HG03039 (cell line): Measurements from ENCODE around the gene HMGN2.

ENCODE experiments used
- ATAC-seq: cut with Tn5 transposase; IDR thresholded peaks from one replicate; pipeline ENCODE4 v1.9.1; 2021; ENCODE audit warnings: mild to moderate bottlenecking, moderate library complexity; ENCODE audit not compliant: unreplicated experiment

HMGN2 gene

DNA sequence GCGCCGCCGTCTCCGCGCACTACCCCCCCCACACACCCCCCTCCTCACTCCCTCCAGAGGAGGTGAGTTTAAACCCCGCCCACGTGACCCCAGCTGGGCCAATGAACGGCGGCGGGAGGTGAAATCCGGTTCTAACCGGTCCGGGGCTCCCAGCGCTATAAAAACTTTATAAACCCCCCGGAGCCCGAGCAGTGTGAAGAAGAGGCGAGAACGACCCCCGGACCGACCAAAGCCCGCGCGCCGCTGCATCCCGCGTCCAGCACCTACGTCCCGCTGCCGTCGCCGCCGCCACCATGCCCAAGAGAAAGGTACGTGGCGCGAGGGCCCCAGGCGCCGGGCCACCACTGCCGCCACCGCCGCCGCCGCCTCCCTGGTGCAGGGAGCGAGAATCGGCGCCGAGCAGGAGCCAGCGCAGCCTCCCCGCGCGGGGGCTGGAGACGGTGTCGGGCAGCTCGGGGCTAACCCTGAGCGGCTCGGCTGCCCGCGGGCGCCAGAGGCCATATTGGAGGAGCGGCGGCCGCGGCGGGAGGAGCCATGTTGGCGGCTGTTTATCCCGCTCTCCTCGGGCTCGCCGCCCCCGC is at the start of gene HMGN2:
Gene HMGN2 (plus strand): TSS at position 121 of the 581 bp plus-strand sequence. CDS start 173 bp downstream, at position 294.
- ATAC-seq, result peak; percentile 34

DNA sequence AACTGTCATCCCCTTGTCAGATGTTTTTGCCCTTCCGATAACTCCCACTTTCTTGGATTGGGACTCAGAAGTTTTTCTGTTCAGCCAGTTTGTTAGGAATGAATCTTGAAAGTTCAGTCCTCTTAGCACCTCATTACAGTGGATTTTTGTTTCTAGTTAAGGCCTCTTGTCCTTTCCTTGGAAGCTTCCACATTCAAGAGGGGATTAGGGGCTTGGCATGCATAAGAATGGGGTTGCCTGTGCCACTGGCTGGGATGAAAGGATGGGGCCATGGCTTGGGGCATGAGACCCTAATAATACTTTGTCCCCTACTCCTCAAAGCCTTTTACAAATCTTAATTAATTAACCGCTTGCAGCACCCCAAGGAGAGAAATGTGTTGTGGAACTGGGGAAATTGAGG is 42.5 kb upstream of the HMGN2 start:
- ATAC-seq, result no peak

DNA sequence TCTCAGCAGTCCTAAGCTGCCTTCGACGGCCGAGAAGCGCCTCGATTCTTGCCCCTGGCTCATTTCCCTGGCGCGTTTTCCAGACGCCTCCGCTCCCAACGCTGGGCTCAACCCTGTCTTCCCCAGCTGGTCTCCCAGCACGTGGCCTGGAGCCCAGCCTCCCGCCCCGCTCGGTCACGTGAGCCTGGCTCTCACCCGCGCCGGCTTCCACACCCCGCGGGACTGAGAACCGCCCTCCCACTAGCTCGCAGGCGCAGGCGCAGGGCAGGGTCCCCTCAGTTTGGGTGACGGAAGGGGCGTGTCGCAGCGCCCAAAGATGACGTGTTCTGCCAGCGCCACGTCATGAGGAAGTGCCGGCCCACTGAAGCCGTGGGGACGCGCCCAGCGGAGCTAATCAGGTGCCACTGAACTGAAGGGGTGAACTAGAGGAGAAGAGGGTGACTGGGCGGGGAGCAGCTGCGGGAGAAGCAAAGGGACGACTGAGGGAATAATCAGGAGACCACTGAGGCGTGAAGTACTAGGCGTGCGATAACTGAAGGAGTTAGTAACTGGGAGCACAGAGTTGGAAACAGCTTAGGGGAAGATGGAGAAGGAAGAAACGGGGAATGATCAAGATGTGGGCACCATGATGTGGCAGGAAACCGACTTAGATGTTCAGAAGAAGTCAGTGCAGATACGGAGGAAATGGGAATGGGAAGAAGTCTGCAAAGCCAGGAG is 40.1 kb upstream of the HMGN2 start, which contains the start of gene DHDDS:
Gene DHDDS (plus strand): TSS at position 343 of the 717 bp plus-strand sequence. CDS start 625 bp downstream, outside the sequence.
- ATAC-seq, result peak; percentile 91

DNA sequence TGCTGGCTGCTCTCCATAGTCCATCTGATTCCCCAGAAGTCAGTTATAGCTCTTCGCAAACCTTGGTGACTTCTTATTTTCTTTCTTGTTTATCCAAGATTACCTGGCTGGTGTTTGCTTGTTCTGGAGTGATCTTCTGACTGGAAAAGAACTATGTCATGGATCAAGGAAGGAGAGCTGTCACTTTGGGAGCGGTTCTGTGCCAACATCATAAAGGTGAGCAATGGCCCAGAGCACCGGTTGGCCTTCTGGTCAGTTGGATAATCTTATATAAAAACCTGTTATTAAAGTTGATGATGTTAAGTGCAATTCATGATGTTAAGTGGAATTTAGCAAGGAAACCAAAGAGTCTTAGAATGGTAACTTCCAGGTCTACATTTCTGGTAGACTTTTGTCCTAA is 39.4 kb upstream of the HMGN2 start:
- ATAC-seq, result no peak

DNA sequence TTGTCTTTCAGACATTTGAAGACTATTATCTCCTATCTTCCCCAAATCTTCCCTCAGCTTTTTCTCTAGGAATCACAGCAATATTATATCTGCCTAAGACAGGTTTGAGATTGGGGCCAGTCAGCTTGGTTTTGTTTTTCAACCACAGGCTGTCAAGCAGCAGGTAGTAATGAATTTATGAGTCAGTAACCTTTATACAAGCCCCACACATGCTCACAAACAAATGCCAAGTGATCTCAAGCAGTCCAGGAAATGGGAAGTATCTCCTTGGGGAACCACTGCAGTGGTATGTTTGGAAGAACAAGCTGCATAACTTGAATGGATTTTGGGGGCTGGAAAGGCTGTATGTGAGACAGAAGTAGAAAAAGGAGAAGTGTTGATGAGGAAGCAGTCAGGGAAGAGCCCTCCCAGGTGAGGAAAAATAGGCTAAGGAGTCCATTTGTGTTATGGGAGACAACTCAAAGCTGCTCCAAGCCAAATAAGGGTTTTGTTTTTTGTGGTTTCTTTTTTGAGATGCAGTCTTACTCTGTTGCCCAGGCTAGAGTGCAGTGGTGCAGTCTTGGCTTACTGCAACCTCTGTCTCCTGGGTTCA is 38.0 kb upstream of the HMGN2 start:
- no peak for ATAC-seq

DNA sequence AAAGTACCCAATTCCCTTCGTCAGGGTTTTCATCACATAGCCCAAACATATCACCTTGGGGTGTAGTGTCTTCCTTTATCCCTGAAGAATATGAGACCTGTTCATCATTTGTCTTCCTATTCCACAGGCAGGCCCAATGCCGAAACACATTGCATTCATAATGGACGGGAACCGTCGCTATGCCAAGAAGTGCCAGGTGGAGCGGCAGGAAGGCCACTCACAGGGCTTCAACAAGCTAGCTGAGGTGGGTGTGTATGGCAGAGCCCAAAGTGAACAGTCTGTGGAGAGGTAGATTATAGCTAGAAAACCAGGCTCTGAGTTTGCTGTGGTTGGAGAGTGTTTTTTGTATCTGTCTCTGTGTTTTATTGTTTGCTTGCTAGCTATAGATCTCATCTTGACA is 34.2 kb upstream of the HMGN2 start:
- ATAC-seq, result no peak

DNA sequence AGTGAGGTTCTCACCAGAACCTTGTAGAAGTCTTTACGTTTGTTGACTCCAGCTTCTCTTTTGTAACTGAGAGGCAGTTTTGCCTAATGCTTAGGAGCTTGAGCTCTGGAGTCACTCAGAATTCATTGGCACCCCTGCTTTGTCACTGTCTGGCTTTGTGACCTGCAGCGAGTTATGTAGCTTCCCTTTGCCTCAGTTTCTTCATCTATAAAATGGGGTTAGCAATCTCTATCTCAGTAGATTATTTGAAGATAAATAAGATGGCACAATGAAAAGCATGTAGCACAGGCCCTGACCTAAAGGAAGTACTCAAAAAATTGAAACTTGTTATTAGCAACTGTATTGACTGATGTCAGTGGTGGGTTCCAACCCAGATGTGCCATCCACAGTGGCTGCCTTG is 32.0 kb upstream of the HMGN2 start:
- ATAC-seq, result no peak

DNA sequence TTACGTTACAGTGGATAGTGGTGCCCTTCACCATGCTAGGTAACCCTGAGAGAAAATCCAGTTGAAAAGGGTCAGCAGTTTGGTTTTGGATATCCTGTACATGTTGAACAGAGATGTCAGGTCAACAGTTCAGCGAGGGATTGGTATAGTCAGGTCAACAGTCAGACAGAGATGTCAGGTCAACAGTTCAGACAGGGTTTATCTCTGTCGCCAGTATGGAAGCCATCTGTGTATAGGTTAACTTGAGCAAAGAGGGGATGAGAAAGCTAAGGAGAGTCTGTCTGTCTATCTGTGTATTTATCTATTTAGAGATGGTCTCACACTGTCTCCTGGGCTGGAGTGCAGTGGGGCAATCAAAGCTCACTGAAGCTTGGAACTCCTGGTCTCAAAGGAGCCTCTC is 22.4 kb upstream of the HMGN2 start:
- ATAC-seq, result no peak

DNA sequence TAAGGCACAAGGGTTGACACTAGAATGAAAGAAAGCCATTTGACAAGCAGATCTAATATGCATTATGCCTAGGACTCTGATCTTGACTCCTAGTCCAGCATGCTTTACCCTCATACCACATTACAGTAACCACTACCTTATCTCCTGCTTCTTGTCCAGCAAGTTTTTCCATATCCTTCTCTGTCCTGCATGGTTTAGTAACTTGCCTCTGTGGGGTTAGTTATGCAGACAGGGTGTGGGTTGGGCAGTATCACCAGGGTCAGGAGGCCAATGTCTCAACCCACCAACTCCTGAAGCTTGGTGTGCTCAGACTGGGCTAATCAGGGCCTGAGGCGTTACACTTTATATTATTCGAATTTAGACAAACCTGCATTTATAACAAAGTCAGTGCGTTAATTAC is 21.3 kb upstream of the HMGN2 start:
- no peak for ATAC-seq

DNA sequence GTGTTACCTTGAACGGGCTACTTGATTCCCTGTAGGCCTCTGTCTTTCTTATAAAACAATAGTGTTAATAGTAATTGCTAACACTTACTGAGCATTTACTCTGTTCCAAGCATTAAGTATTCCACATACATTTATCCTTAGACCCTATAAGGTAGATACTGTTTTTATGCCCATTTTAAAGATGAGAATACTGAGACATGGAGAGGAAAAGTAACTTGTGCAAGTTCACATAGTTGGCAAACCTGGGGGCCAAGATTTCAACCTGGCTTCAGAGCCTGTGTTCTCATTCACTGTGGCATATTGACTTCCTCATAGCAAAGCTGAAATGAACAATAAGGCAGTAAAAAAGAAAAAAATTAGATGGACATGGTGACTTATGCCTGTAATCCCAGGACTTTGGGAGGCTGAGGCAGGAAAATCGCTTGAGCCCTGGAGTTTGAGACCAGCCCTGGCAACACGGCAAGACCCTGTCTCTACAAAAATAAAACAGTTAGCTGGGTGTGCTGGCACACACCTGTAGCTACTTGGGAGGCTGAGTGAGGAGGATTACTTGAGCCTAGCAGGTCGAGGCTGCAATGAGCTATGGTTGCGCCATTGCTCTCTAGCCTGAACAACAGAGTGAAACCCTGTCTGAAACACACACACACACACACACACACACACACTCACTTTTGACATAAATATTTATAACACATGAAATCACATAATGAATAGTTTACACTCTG is 19.6 kb upstream of the HMGN2 start:
- ATAC-seq, result no peak

DNA sequence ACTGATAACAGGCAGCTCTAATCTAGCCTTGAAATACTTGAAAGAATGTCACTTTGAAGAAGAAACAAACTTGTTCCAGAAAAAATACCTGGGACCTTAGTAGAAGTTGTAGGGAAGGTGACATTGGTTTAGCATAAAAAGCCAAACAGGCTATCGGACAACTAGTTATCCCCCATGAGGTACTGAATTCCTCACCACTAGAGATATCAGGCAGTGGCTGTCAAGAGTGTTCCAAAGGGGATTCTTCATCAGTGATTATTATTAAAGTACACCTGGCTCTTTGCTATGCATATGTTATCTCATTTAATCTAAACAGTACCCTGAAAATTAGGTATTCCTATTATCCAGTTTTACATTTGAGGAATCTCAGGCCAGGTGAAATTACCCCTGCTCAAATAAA is 13.1 kb upstream of the HMGN2 start:
- ATAC-seq, result no peak

DNA sequence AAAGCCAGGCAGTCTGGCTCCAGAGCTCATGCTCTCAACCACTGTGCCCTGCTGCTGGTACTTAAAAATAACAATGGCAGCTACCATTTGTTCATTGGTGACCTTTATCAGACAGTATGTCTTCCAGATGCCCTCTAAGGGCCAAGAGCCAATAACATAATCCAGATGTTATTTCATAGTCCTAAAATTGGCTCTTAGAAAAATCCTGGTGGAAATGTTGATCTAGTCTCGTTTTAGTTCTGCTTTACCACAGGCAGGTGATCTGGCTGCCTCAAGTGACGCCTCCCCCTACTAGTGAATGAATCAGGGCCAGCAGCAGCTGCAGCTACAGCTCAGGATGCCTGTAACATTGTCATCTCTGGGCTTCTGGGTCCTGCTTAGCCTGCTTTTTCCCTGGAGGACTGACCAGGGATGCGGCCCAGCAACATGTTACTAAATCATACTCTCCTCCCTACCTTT is 12.6 kb upstream of the HMGN2 start:
- no peak for ATAC-seq

DNA sequence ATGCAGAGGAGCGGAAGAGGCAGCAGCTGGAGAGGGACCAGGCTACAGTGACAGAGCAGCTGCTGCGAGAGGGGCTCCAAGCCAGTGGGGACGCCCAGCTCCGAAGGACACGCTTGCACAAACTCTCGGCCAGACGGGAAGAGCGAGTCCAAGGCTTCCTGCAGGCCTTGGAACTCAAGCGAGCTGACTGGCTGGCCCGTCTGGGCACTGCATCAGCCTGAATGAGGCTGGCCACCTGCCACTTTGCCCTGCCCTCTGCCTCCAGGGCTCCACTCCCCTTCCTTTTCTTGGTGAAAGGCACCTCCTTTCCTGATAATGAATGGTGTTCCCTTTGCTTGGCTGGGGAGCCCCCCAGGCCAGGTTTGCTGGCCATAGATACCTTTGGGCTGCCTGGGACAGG is 3.3 kb upstream of the HMGN2 start:
- ATAC-seq, result no peak

DNA sequence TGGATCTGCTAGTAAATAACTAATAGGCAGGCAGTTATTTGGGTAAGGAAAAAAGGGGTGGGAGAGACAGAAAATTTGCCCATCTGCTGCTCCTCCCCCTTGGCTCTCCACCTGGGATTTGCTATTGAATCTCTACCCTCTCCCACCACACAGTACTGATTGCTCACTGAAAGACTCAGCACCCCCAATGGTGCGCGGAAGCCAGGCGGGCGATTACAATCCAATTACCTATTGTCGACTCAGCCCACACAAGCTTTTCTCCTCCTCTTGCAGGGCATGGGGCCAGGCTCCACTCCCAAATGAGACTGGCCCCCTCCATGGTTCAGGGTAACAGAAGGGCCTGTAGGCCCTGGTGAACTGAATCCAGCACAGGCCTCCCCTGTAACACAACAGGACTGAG is 2.7 kb upstream of the HMGN2 start:
- ATAC-seq, result no peak

DNA sequence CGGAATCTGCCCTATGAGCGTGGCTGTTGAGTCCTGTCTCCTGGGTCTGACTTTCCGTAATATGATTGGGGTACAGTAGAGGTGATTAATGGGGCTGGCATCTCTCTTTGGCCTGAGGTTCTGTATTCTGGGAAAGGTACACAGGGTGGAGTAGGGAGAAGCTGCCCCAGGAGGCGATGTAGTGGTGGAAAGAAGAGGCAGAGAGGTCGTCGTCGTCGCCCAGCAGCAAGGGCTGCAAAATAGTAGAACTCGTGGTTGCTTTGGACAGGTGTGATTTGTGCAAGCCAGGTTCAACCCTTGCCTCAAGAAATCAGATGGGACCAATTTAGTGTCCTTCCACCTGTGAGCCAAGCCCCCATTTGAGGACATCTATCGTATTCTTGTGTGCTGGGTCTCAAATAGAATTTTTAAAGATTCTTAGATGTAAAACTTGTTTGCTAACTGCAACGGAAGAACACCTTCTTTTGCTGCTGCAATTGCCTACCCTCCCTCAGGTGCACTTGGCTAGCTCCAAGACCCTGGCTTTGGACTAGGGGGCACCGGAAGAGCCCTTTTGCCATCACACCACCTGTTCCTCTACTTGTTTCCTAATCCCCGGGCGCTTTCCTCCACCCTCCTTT is 1.3 kb upstream of the HMGN2 start:
- no peak for ATAC-seq

DNA sequence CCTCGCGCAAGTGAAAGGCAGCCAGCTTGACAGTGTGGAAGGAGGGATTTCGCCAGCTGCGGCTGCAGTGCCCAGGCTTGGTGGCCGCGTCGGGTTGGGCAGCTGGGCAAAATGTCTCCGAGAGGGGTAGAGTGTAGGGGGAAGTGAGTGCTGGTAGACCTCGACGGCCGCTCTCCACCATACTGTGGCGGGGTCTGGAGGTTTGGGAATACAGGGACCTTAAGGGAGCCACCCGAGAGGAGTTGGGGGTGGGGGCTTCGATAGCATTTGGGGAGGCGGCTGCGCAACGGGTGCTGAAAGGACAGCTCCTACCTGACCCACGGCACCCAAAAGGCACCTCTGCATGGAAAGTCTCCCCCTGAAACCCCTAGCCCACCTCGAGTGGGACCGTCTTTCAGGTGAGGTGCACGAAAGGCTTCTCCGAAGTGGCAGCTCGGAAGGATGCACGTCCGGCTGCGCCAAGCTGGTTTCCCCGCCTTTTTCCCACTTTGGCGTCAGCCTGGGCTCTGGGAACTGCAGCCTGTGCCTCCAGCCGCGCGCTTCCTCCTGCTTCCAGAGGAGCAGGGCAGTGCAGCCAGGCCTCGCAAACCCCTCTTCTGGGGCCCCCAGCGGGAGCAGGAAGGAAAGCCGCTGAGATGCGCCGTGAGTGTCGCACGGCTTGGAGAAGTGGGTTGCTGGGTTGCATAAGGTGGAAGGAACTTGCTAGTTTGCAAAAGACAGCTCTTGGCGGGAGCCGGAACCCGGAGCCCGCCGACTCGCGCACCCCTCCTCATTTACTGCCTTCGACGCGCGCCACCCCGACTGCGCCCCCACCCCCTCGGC is 531 bp upstream of the HMGN2 start:
- ATAC-seq, result peak; percentile 2

DNA sequence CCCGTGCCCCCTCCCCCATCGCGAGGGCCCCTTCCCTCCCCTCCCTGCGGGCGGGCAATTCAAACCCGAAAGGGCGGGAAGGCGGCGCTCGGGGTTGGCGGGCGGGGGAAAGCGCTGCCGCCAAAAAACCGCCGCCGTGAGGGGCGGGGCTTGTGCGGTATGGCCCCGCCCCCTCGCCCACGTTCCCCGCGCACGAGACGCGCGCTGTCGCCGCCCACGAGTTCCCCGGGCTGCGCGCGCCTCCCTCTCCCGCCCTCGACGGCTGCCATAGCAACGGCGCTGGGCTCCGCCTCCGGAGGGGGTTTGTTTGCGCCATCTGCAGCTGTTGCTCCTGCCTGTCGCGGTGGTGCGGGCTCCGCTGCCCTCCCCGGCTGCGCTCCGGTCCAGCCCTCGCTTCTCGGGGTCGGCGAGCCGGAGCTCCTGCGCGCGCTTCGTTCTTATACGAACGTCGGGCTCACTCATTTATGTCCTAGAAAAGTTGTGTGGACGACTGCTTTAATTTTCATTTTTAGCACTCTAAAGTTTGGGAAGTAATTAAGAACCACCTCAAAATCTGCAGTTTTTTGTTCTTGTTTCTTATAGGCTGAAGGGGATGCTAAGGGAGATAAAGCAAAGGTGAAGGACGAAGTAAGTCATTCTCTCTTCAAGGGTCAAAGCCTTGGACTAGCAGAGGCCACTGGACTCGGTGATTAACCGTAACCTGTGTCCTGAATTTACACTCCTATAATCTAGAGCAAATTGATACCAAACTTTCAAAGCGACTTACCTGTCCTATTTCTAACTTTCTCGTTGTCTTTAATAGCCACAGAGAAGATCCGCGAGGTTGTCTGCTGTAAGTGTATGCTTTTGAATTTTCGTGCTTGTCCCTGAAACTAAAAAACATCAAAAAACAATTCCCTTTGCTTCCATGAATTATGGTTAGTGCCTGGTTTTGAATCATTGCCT is 933 bp downstream of the HMGN2 start:
- ATAC-seq, result peak; percentile 76

DNA sequence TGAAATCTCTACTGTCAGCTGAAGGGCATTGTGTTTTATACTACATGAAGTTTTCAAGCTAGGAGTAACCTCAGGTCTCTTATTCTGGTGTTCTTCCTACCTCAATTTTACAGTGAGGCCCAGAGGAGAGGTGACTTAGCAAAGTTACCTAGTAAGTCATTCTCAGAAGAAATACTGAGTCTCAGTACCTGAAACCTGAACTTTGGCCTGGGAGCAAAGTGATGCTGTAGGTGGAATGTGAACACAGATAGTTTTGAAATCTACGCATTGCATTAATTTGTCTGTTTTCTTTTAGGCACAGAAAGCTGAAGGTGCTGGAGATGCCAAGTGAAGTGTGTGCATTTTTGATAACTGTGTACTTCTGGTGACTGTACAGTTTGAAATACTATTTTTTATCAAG is 2.6 kb downstream of the HMGN2 start:
- no peak for ATAC-seq

DNA sequence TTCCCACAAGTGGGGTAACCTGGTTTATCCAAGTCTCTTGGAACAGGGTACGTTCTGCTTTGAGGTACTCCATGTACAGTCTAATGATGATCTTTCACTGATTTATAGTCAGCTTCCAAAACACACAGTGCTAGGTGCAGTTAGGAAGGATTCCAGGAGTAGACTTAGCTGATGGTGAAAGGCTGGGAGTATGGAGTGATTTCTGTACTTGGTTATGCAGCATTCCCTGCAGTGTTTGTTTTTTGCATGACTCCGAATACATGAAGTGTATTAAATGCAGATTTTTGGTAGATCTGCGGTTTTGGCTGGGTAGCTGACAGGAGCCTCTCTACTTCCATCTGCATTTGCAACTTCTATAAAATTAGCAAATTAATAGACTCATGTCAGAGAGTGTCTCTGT is 3.7 kb downstream of the HMGN2 start:
- no peak for ATAC-seq
